ENCODE results near the gene FAM229A. TPM values are rescaled to one million over a fixed set of nuclear protein-coding genes. Genes with fewer than 3 reads are reported as not detected.
A peak's percentile ranks its signal among the peaks of the same experiment; 100 is the strongest.

The FAM229A gene
- total and polyA plus RNA-seq, 2 donors (not counting 1 experiment from before 2014, with no cell fraction given), result 0.77 to 0.99 TPM

GRCh38 chr1:32394890-32395432, 32.7 kb upstream of the FAM229A start:
- Histone ChIP-seq H3K9me3 (ENCODE audit: control insufficient read depth, insufficient read depth, low read depth, low read length) (no peaks in the 10 kb centered on the region), H3K27ac (ENCODE audit: insufficient read depth, low read length) (peak overlapping the region; percentile 94), H3K36me3 (ENCODE audit: control insufficient read depth, insufficient read depth, low read length) (peaks cover 1% of the 10 kb centered on the region), H3K79me2 (ENCODE audit: control insufficient read depth, insufficient read depth, low read length) (peaks cover 20% of the 10 kb centered on the region), H3K27me3 (ENCODE audit: control insufficient read depth, insufficient read depth, low read length) (no peaks in the 10 kb centered on the region), H3K9ac (ENCODE audit: insufficient read depth, low read length) (peak overlapping the region; percentile 70), H3K4me2 (ENCODE audit: extremely low read depth, insufficient read depth, low read length) (peak overlapping the region; percentile 91), H3K4me3 (replicated peaks in 1 of 4; ENCODE audit: control extremely low read depth in 1 of 4, insufficient read depth in 1 of 4, low read depth in 3 of 4, low read length in 4 of 4) (peak overlapping the region; percentile 75 to 91 (median 88)), H3K4me1 (ENCODE audit: control insufficient read depth, extremely low read depth, insufficient read depth, low read length) (peaks cover 10% of the 10 kb centered on the region), H2AFZ (ENCODE audit: low read length) (peak overlapping the region; percentile 83), H4K20me1 (ENCODE audit: control insufficient read depth, extremely low read depth, insufficient read depth, low read length) (no peaks in the 10 kb centered on the region)
- TF ChIP-seq, protein P1, sequence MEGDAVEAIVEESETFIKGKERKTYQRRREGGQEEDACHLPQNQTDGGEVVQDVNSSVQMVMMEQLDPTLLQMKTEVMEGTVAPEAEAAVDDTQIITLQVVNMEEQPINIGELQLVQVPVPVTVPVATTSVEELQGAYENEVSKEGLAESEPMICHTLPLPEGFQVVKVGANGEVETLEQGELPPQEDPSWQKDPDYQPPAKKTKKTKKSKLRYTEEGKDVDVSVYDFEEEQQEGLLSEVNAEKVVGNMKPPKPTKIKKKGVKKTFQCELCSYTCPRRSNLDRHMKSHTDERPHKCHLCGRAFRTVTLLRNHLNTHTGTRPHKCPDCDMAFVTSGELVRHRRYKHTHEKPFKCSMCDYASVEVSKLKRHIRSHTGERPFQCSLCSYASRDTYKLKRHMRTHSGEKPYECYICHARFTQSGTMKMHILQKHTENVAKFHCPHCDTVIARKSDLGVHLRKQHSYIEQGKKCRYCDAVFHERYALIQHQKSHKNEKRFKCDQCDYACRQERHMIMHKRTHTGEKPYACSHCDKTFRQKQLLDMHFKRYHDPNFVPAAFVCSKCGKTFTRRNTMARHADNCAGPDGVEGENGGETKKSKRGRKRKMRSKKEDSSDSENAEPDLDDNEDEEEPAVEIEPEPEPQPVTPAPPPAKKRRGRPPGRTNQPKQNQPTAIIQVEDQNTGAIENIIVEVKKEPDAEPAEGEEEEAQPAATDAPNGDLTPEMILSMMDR (conservative IDR thresholded peaks at IDR 0.05 in 1 of 2, IDR thresholded peaks at IDR 0.05 in 1 of 2; ENCODE audit: low read depth in 1 of 2, low read length in 2 of 2), result no peak
- no peak for TF ChIP-seq EZH2 (IDR thresholded peaks at IDR 0.05; ENCODE audit: low read length, missing control alignments)
- DNase-seq (ENCODE audit: low read depth in 2 of 2), result no peak

- Histone ChIP-seq H3K27me3 (ENCODE audit: control insufficient read depth, insufficient read depth, low read length) (no peaks in the 10 kb centered on the region), H3K4me3 (replicated peaks in 1 of 4; ENCODE audit: control extremely low read depth in 1 of 4, insufficient read depth in 1 of 4, low read depth in 3 of 4, low read length in 4 of 4) (peak within 1 kb of the TSS; percentile 75 to 91 (median 88)), H3K9me3 (ENCODE audit: control insufficient read depth, insufficient read depth, low read depth, low read length) (no peaks in the 10 kb centered on the region), H3K36me3 (ENCODE audit: control insufficient read depth, insufficient read depth, low read length) (peaks cover 1% of the 10 kb centered on the region), H3K4me2 (ENCODE audit: extremely low read depth, insufficient read depth, low read length) (peak within 1 kb of the TSS; percentile 95), H3K27ac (ENCODE audit: insufficient read depth, low read length) (peak within 1 kb of the TSS; percentile 94), H3K4me1 (ENCODE audit: control insufficient read depth, extremely low read depth, insufficient read depth, low read length) (peaks cover 10% of the 10 kb centered on the region), H3K79me2 (ENCODE audit: control insufficient read depth, insufficient read depth, low read length) (peaks cover 20% of the 10 kb centered on the region), H3K9ac (ENCODE audit: insufficient read depth, low read length) (peak within 1 kb of the TSS; percentile 91), H2AFZ (ENCODE audit: low read length) (peak within 1 kb of the TSS; percentile 83), H4K20me1 (ENCODE audit: control insufficient read depth, extremely low read depth, insufficient read depth, low read length) (no peaks in the 10 kb centered on the region)
- no peak for TF ChIP-seq EZH2 (IDR thresholded peaks at IDR 0.05; ENCODE audit: low read length, missing control alignments)
- TF ChIP-seq, protein P1 (conservative IDR thresholded peaks at IDR 0.05 in 1 of 2, IDR thresholded peaks at IDR 0.05 in 1 of 2; ENCODE audit: low read depth in 1 of 2, low read length in 2 of 2), result no peak
- DNase-seq (ENCODE audit: low read depth in 2 of 2), result peak; percentile 98 to 99
Measured at GRCh38 chr1:32394141-32394889, 32.0 kb upstream of the FAM229A start, which contains the start of gene BSDC1. Gene BSDC1 (minus strand): TSS chr1:32394441. CDS start chr1:32394414, 27 bp downstream.

DNA sequence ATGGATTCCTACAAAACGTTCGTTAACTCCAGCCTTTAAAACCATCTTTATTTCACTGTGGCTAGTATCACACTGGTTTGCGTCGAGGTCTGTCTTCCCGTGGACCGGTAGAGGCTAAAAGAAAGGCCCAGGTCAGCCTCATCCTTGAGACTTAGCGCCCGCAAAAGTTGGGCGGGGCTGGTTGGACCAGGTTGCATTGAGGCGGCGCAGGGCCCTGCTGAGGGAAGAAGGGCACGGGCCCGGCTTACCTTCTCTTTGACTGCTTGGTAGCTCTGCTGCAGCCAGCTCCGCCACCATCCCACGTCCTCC, 31.5 kb upstream of the FAM229A start:
- H4K20me1 ChIP-seq (ENCODE audit: control insufficient read depth, extremely low read depth, insufficient read depth, low read length), result no peaks in the 10 kb centered on the region
- peak overlapping the region; percentile 95 for H3K4me2 ChIP-seq (ENCODE audit: extremely low read depth, insufficient read depth, low read length)
- peak overlapping the region; percentile 94 for H3K27ac ChIP-seq (ENCODE audit: insufficient read depth, low read length)
- H3K36me3 ChIP-seq (ENCODE audit: control insufficient read depth, insufficient read depth, low read length), result peaks cover 1% of the 10 kb centered on the region
- H3K27me3 ChIP-seq (ENCODE audit: control insufficient read depth, insufficient read depth, low read length), result no peaks in the 10 kb centered on the region
- H3K79me2 ChIP-seq (ENCODE audit: control insufficient read depth, insufficient read depth, low read length), result peaks cover 20% of the 10 kb centered on the region
- no peak for DNase-seq (ENCODE audit: low read depth in 2 of 2)
- peak overlapping the region; percentile 83 for H2AFZ ChIP-seq (ENCODE audit: low read length)
- no peaks in the 10 kb centered on the region for H3K9me3 ChIP-seq (ENCODE audit: control insufficient read depth, insufficient read depth, low read depth, low read length)
- TF ChIP-seq, protein P1 (conservative IDR thresholded peaks at IDR 0.05 in 1 of 2, IDR thresholded peaks at IDR 0.05 in 1 of 2; ENCODE audit: low read depth in 1 of 2, low read length in 2 of 2), result no peak
- peaks cover 10% of the 10 kb centered on the region for H3K4me1 ChIP-seq (ENCODE audit: control insufficient read depth, extremely low read depth, insufficient read depth, low read length)
- peak overlapping the region; percentile 75 to 91 (median 88) for H3K4me3 ChIP-seq (replicated peaks in 1 of 4; ENCODE audit: control extremely low read depth in 1 of 4, insufficient read depth in 1 of 4, low read depth in 3 of 4, low read length in 4 of 4)
- peak overlapping the region; percentile 91 for H3K9ac ChIP-seq (ENCODE audit: insufficient read depth, low read length)
